T47D (cell line): Measurements from ENCODE around the gene ACTN2.

Source experiments
- DNase-seq, 2 experiments: peaks; one replicate each; pipeline versions ENCODE4 v3.0.0 to v3.0.0-alpha.2; 2011 to 2012; ENCODE audit warnings: low read depth in 1 of 2, low spot score in 1 of 2
- JUND ChIP-seq: IDR thresholded peaks from 2 replicates; pipeline ENCODE4 v1.6.1; 2012; ENCODE audit warnings: low read depth
- in situ Hi-C: cut with HindIII; loops from 2 replicates; pipeline ENCODE4 v1.10.0; 2016; ENCODE audit warnings: low sequenced_read_pairs, low pct_unique_long_range_greater_than_20kb

Gene ACTN2

DNA sequence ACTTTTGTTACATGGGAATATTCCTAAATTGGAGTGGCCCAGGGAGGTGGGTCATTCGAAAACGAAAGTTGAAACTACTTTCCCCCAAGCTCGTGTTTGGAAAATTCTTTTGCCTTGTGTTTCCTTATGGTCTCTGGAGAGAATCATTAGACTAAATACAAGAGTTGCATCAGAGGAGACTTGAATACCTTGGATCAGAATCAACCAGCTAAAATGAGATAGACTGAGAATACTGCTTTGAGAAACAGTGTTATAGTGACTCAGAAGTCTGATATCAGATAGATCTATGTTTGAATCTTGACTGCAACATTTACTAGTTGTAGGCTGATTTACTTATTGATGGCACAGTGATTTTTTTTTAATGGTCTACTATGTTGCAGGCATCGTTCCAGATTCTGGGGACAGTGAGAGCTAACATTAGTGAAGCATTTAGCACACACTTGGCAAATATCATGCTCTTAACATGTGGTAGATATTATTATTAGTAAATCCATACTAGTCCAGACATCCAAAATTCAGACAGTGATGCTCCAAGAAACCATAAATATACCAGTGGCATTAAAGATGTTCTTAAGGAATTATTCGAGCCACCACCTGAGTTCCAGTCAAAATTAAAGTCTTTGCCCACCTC, 12.9 kb upstream of the ACTN2 start:
- in situ Hi-C loops, result no loop called here
- DNase-seq, result no peak
- no peak for TF ChIP-seq JUND

DNA sequence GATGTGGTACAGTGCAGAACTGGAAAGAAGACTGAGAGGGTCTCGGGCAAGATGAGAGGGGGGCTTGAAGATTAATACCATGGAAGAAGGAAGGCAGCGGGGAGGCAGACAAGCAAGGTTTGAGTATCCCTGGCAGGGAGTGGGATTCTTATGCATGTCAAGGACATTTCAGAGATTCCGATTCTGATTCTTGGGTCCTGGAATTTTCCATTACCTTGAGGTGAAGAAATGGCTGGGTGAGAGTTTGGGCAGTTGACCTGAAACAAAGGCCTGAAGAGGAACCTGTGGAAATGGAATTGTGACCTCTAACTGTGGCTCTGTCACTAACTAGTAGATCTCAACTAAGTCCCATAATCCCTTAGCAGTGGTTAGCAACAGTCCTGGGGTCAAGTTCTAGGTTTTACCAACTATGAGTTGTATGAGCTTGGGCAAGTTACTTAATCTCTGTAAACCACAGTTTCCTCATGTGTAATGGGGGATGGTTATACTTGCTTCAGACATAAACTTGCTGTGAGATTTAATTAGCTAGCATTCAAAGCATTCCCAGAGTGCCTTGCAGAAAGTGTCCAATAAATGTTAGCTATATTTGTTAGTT, 8.6 kb upstream of the ACTN2 start:
- in situ Hi-C loops, result no loop called here
- no peak for DNase-seq
- TF ChIP-seq JUND, result no peak

DNA sequence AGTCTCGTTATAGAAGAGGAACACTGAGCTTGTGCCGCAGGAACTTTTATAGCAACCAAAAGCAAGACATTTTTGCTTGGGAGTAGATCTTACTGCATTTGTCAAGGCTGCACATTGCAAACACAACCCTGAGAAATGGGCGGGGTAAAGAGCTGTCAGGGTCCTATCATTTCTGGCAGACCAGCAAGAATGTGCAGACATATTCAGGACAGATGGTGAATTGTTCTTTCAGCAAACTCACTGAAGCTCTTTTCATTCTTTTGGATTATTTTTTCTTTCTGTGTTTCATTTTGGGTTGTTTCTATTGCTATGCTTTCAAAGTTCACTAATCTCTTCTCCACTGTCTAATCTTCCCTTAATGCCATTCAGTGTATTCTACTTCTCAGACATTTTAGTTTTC, 5.1 kb upstream of the ACTN2 start:
- in situ Hi-C loops, result no loop called here
- no peak for TF ChIP-seq JUND
- no peak for DNase-seq

DNA sequence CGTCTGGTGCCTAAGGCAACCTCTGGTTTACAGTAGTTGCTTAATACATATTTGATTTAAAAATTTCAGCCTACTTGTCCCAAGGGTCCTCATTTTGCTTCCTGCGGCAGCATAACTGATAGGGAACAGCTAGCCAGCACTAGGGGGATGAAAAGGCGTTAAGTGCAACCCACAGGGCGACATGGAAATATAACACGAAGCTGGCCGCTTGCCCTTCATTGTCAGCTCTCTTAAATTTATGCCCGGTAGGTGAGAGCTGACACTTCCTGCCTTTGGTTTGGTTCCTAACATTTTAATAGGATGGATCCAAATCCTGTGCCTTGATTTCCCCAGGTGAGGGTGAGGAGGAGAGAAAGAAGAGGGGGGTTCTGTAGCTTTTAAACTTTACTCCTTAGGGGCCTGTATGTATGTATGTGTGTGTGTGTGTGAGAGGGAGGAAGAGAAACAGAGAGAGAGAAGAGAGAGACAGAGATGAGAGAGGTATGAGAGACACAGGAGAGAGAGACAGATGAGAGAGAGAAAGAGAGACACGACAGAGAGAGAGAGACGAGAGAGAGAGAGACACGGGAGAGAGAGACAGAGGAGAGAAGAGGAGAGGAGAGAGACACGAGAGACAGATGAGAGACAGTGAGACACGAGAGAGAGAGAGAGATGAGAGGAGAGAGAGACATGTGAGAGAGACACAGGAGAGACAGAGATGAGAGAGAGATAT, 938 bp upstream of the ACTN2 start:
- no peak for TF ChIP-seq JUND
- in situ Hi-C loops, result no loop called here
- no peak for DNase-seq

DNA sequence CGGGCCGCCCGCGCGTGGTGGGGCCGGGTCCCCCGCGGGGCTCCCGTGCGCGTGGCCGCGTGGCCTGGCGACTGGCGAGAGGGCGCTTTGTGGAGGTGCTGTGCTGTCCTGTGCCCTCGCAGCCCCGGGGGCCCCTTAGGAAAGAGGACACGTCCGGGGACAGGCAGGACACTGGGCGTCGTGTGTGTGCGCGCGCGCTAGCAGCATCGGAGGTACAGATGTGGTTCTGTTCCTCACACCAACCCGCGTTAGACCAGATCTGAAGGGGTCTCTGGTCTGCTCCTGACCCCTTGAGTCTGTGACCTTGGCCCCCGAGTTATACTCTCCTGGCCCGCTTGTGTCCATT, 489 bp downstream of the ACTN2 start:
- in situ Hi-C loops, result no loop called here
- no peak for DNase-seq
- no peak for TF ChIP-seq JUND

DNA sequence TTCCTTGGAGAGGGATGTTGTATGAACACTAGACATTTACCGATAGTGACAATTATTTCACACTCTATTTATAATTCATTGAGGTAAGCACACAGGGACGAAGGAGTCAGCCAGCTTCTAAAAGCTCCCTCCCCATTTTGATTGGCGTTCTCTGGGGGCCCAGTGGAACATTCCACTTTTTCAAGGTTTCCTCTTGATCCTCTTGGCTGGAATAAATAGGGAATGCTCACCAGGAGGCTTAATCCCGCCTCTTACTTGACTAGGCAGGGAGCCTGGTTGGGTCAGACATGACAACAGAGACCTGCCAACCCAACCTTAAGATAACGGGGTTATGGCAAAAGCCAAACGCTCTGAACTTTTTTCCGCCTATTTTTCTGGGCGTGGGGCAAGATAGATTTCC, 974 bp downstream of the ACTN2 start:
- no peak for TF ChIP-seq JUND
- in situ Hi-C loops, result no loop called here
- DNase-seq, result no peak

DNA sequence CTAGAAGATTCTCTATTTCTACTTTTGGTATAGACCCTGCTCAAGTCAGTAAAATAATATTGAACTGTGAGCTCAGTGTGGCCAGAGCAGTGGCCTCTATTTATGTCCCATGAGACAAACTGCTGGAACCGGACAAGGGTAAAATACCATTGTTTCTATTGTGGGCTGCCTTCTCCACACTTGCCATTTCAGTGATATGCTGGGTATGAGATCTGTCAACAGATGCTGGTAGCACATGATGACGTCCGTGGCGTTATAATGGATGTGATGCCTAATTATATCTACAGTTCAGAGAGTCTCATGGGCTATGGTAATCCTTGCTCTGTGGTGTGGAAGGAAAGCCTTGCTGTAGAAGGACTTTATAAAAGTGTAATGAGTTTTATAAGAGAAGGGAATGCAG, 2.4 kb downstream of the ACTN2 start:
- in situ Hi-C loops, result no loop called here
- no peak for TF ChIP-seq JUND
- no peak for DNase-seq

DNA sequence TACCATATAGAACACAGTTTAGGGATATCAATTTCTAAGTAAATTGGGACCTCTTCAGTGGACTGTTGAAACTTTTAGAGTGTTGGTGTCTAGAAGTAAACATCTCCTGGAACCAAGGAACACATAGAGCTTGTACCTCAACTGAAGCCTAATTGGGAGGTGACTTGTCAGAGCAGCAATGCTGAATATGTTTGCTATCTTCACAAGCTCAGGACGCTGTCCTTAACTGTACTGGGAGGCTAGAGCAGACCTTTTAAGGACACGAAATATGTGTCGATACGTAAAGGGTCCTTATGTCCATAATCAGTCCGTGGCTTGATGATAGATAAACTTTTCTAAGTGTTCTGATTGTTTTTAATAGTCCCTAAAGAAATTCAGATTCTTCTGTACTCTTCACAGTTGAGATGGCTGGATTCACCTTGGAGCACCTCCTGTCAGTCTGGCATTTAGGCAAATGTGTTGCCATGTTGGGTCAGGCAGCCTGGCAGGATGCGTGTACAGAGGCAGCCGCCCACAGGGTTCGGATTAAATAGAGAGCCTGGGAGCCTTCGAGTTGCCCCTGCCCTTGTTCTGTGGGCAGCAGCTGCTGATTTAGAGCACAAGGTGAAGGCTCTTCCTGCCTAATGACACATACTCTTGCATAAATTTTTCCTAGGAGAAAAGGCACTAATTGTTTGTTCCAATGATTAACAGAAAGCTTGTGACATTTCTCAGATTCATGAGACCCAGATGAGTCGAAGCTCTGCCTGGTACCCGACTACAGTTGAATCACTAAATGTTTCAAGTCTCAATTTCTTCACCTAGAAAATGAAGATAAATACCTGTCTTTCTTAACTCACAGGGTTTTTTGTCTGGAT, 3.6 kb downstream of the ACTN2 start:
- in situ Hi-C loops, result no loop called here
- no peak for DNase-seq

DNA sequence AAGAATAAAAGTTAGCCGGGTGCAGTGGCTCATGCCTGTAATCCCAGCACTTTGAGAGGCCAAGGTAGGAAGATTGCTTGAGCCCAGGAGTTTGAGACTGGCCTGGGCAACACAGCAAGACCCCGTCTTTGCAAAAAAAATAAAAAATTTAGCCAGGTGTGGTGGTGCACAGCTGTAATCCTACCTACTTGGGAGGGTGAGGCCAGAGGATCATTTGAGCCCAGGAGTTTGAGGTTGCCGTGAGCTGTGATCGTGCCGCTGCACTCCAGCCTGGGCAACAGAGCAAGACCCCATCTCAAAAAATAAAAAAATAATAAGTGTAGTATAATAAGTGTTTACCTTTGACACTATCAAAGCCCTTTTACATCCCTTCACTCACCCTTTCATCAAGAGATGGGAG, 5.0 kb downstream of the ACTN2 start:
- no peak for TF ChIP-seq JUND
- in situ Hi-C loops, result no loop called here
- DNase-seq, result no peak

More for the DNA sequence above, 3.6 kb downstream of the ACTN2 start:
- TF ChIP-seq JUND, result no peak

DNA sequence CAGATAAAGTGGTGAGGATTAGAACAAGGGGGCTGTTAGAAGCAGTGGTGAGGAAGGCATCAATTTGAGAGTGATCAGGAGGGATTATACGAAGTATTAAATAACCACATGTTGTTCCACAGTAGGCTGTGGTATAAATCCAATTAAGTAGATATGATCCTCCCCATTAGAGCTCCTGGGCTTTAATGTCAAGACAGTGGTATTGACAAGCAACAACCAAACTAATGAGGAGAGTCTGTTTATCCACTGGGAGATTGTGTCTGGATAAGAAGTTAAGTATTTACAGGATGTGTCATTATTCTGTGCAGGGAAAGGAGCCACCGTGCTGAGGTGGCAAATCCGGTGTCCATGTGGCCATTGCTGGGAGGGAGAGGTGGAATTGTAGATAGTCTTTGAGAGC, 5.8 kb downstream of the ACTN2 start:
- DNase-seq, result no peak
- in situ Hi-C loops, result no loop called here

DNA sequence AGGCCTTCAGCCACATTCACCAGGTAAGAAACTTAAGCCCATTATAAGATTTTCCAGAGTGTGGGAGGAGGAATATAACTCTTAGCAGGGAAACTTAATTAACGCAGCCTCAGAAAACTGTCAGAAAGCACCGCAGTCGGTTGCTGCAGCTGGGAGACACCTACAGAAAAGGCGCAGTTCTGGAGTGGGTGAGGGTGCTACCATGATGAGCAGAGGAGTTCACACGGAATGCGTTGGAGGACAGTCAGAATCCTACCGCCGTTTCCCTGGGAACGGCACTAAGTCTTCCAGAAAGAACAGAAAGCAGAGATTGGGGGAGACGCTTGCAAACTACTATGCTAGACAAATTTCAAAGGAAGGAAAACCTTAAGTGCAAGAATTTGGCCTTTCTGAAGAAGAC, 6.4 kb downstream of the ACTN2 start:
- no peak for DNase-seq
- no peak for TF ChIP-seq JUND
- in situ Hi-C loops, result no loop called here

More for the DNA sequence above, 5.8 kb downstream of the ACTN2 start:
- TF ChIP-seq JUND, result no peak

DNA sequence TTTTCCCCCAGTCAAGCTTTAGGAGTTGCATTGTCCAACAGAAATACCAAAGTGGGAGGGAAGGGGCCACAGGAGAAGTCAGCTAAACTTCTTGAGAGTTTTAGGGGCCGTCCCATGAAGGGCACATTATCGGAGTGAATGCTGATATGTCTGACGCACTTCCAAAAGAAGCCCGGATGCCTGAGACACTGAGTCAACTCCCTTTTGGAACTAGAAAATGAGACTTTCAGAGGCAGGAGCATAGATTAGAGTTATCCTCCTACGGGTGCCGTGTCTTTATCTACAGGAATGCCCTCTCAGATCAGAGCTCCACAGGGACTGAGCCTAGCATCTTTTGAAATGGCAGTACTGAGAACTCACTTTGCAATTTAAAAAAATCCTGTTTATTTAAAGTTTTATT, 13.1 kb downstream of the ACTN2 start:
- in situ Hi-C loops, result no loop called here
- DNase-seq, result no peak
- no peak for TF ChIP-seq JUND

DNA sequence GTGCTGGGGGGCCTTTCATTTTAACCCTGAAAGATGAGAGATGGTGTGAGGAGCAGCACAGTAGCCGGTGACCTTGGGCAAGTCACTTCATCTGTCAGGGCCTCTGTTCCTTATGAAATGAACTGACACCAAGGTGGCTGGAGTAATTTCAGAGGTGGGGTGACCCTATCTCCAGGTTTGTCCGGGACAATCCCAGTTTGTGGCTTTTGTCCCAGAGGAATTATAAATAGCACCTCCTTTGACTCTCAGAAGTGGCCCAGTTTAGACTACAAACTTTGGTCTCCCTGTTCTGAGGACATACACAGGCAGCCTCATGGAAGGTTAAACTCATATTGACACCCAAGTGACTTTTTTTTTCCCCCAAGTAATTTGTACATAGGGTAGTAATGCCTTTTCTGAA, 14.6 kb downstream of the ACTN2 start:
- in situ Hi-C loops, result no loop called here
- TF ChIP-seq JUND, result no peak
- no peak for DNase-seq
